KOPT-K1 (cell line): Measurements from ENCODE around the gene EEF1A1.

Source experiments
- H3K27ac ChIP-seq: fragments of 200-600 bp; sonication (generic); 2 replicates; pipeline ENCODE4 v1.5.1; 2016; ENCODE audit warnings: antibody characterized with exemption, mild to moderate bottlenecking, low read depth, low read length; ENCODE audit not compliant: poor library complexity, severe bottlenecking
- H3K36me3 ChIP-seq: fragments of 200-600 bp; sonication (generic); 2 replicates; pipeline ENCODE4 v1.5.1; 2017; ENCODE audit warnings: antibody characterized with exemption, mild to moderate bottlenecking, low read length, moderate library complexity; ENCODE audit not compliant: insufficient read depth
- H3K9me3 ChIP-seq: fragments of 200-600 bp; sonication (generic); 2 replicates; pipeline ENCODE4 v1.5.1; 2017; ENCODE audit warnings: antibody characterized with exemption, low read length, mild to moderate bottlenecking; ENCODE audit not compliant: insufficient read depth, poor library complexity, severe bottlenecking

EEF1A1 gene

DNA sequence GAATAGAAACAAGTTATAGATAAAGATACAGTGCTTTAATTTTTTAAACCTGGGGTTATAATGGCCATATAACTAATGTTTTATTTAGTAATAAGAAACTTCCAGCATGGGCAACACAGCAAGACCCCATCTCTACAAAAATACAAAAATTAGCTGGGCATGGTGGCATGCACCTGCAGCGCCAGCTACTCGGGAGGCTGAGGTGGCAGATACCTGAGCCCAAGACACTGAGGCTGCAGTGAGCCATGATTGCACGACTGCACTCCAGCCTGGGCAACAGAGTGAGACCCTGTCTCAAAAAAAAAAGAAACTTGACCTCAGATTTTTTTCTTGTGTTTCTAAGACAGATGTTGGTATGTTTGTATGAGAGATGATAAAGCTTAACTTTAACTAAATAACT lies 22.9 kb downstream of the EEF1A1 start:
- Histone ChIP-seq H3K36me3 (peaks cover 97% of the 10 kb centered on the region), H3K27ac (no peak overlapping the region), H3K9me3 (no peaks in the 10 kb centered on the region)

DNA sequence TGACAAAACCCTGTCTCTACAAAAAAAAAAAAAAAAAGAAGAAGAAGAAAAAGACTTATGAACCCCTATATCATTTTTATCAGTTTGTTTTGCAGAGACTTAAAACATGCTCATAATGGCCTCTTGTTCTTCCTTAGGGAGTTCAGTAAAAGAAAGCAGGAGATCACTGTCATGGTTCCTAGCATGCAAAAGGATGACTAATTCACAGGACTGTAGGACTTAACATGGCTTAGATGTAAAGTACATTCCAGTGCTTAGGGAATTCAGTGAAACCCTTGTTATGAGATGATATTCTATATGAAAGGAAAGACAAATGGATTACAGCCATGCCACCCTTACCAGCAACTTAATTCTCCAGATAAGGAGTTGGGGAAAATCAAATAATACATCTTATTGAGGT lies 29.5 kb downstream of the EEF1A1 start:
- Histone ChIP-seq H3K36me3 (peaks cover 88% of the 10 kb centered on the region), H3K9me3 (peaks cover 9% of the 10 kb centered on the region), H3K27ac (no peak overlapping the region)

DNA sequence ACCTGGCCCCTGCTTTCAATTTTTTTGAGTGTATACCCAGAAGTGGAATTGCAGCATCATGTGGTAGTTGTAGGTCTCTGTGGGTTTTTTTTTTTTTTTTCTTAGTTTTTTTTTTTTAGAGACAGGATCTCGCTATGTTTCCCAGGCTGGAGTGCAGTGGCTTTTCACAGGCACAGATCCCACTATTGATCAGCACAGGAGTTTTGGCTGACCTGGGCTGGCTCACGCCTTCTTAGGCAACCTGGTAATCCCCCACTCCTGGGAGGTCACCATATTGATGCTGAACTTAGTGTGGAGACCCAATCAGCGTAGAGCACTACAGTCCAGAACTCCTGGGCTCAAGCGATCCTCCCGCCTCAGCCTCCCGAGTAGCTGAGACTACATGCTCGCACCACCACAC lies 33.4 kb downstream of the EEF1A1 start:
- H3K9me3 ChIP-seq, result peaks cover 9% of the 10 kb centered on the region
- peaks cover 92% of the 10 kb centered on the region for H3K36me3 ChIP-seq
- H3K27ac ChIP-seq, result no peak overlapping the region

DNA sequence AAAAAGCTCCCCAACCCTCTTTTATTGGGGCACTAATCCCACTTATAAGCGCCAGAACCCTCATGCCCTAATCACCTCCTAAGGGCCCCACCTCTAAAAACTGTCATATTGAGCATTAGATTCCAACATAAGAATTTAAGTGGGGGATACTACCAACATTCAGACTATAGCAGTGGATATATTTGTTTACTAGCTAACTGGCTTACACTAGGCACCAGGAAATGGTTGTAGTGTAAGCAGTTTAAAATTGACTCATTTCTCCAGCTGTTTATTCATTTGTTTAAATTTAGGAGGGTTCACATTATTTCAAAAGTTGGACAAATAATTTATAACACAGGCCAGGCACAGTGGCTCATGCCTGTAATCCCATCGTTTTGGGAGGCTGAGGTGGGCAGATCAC lies 36.4 kb downstream of the EEF1A1 start:
- Histone ChIP-seq H3K9me3 (peaks cover 5% of the 10 kb centered on the region), H3K36me3 (peaks cover 99% of the 10 kb centered on the region), H3K27ac (no peak overlapping the region)

DNA sequence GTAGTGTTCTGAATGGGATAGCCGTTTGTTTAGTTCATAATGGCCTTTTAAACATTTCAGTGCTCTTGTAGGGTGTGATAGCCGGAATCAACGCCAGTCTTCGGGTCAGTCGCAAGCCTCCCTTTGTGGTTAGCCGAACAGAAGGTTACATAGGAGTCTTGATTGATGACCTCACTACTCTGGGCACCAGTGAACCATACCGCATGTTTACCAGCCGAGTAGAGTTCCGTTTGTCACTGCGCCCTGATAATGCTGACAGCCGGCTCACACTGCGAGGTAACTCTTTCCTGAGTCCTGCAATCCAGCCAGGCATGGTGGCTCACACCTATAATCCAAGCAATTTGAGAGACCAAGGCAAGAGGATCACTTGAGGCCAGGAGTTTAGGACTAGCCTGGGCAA lies 38.9 kb downstream of the EEF1A1 start:
- H3K27ac ChIP-seq, result no peak overlapping the region
- H3K9me3 ChIP-seq, result no peaks in the 10 kb centered on the region
- peaks cover 100% of the 10 kb centered on the region for H3K36me3 ChIP-seq

DNA sequence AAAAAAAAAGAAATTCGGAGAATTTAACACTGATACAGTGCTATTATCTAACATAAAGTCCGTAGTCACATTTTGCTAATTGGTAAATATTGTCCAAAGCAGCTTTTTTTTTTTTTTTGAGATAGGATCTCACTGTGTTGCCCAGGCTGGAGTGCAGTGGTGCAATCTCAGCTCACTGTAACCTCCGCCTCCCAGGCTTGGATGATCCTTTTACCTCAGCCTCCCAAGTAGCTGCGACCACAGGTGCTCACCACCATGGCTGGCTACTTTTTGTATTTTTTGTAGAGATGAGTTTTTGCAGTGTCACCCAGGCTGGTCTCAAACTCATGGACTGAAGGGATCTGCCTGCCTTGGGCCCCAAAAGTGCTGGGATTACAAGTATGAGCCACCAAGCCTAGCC lies 43.4 kb downstream of the EEF1A1 start:
- no peak overlapping the region for H3K27ac ChIP-seq
- H3K9me3 ChIP-seq, result no peaks in the 10 kb centered on the region
- H3K36me3 ChIP-seq, result peaks cover 100% of the 10 kb centered on the region

DNA sequence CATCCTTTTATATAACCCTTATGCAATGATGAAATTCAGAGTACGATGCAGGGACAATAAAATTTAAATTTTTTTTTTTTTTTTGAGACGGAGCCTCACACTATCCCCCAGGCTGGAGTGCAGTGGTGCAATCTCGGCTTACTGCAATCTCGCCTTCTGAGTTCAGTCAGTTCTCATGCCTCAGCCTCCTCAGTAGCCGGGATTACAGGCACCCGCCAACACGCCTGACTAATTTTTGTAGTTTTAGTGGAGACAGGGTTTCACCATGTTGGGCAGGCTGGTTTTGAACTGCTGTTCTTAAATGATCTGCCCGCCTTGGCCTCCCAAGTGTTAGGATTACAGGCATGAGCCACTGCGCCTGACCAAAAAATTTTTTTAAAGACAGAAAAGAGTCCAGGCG lies 44.1 kb downstream of the EEF1A1 start:
- Histone ChIP-seq H3K36me3 (peaks cover 100% of the 10 kb centered on the region), H3K27ac (no peak overlapping the region), H3K9me3 (no peaks in the 10 kb centered on the region)

DNA sequence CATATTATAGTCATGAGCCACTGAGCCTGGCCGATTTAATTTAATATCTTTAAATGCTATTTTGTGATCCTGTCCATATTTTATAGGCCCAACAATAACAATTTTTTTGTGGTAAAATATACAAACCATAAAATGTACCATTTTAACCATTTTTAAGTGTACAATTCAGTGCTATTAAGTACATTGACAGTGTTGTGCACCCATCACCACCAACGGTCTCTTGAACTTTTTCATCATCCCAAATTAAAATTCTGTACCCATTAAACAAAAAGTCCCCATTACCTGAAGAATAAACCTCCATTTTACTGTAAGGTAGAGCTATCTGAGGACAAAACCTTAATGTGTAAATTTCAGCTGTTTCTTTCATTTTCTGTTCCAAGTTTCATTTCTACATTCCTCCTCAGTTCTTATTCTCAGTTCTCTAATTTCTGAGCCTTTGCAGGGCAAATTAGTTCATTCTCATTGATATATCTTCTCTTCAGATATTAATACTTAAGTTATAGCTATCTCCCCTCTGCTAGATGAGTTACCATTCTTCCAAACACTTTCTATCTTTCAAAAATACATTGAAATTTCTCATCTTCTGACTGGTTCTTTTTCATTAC lies 49.0 kb downstream of the EEF1A1 start:
- Histone ChIP-seq H3K36me3 (peaks cover 96% of the 10 kb centered on the region), H3K9me3 (no peaks in the 10 kb centered on the region), H3K27ac (no peak overlapping the region)
